Keratinocyte (primary cell): ENCODE data around the gene TMEM231. TPM values are rescaled to one million over a fixed set of nuclear protein-coding genes. Genes with fewer than 3 reads are reported as not detected.

Experiments used
- DNase-seq: peaks from one replicate; pipeline ENCODE4 v3.0.0-alpha.2; 2011; ENCODE audit warnings: low read depth, missing footprints, low spot score
- FAIRE-seq: peaks from 2 replicates; lab custom pipeline; 2011; peaks lifted over from hg19 to GRCh38; lab: Jason Lieb, UNC
- H2AFZ ChIP-seq: 2 replicates; pipeline ENCODE4 v1.6.0; 2012; ENCODE audit warnings: low read length, control low read depth, inconsistent platforms; ENCODE audit not compliant: control insufficient read depth
- H3K27ac ChIP-seq: 2 replicates; pipeline ENCODE4 v1.5.1; 2011; ENCODE audit warnings: low read length; ENCODE audit not compliant: control insufficient read depth, insufficient read depth
- H3K27me3 ChIP-seq: 3 replicates; pipeline ENCODE4 v1.6.0; 2011; ENCODE audit warnings: low read length; ENCODE audit not compliant: control insufficient read depth, insufficient read depth; ENCODE audit errors: extremely low read depth
- H3K36me3 ChIP-seq, 2 experiments: 2 replicates in 1 of 2; 3 replicates in 1 of 2; pipeline ENCODE4 v1.5.1; 2011; ENCODE audit warnings: low read length in 2 of 2, mild to moderate bottlenecking in 1 of 2; ENCODE audit not compliant: control insufficient read depth in 2 of 2, insufficient read depth in 2 of 2; ENCODE audit errors: extremely low read depth in 1 of 2
- H3K4me1 ChIP-seq: 3 replicates; pipeline ENCODE4 v1.5.1; 2011; ENCODE audit warnings: low read length; ENCODE audit not compliant: control insufficient read depth, insufficient read depth; ENCODE audit errors: extremely low read depth
- H3K4me2 ChIP-seq: 3 replicates; pipeline ENCODE4 v1.6.0; 2011; ENCODE audit warnings: low read depth, low read length; ENCODE audit not compliant: control insufficient read depth, insufficient read depth; ENCODE audit errors: extremely low read depth
- H3K4me3 ChIP-seq, 3 experiments: fragments of 200-600 bp in 1 of 3; sonication (generic) in 1 of 3; 2 replicates in 2 of 3; 3 replicates in 1 of 3; pipeline ENCODE4 v1.5.1; 2011 to 2016; ENCODE audit warnings: low read length in 3 of 3, mild to moderate bottlenecking in 3 of 3, control low read depth in 2 of 3, inconsistent platforms in 1 of 3, low read depth in 1 of 3, mixed read lengths in 1 of 3, mixed run types in 1 of 3, moderate library complexity in 1 of 3; ENCODE audit not compliant: control insufficient read depth in 2 of 3, insufficient read depth in 2 of 3; ENCODE audit errors: extremely low read depth in 1 of 3
- H3K79me2 ChIP-seq: 2 replicates; pipeline ENCODE4 v1.6.0; 2012; ENCODE audit warnings: low read length; ENCODE audit not compliant: control insufficient read depth, insufficient read depth
- H3K9ac ChIP-seq: 3 replicates; pipeline ENCODE4 v1.6.0; 2011; ENCODE audit warnings: low read length; ENCODE audit not compliant: control insufficient read depth, insufficient read depth; ENCODE audit errors: extremely low read depth
- H3K9me1 ChIP-seq: 3 replicates; pipeline ENCODE4 v1.6.0; 2011; ENCODE audit warnings: low read length; ENCODE audit not compliant: control insufficient read depth, insufficient read depth; ENCODE audit errors: extremely low read depth
- H3K9me3 ChIP-seq: 2 replicates; pipeline ENCODE4 v1.5.1; 2012; ENCODE audit warnings: low read depth, low read length; ENCODE audit not compliant: control insufficient read depth
- H4K20me1 ChIP-seq: 3 replicates; pipeline ENCODE4 v1.6.0; 2011; ENCODE audit warnings: low read length; ENCODE audit not compliant: control insufficient read depth, insufficient read depth; ENCODE audit errors: extremely low read depth
- CTCF ChIP-seq, 3 experiments: IDR thresholded peaks in 1 of 3; conservative IDR thresholded peaks in 1 of 3; optimal IDR thresholded peaks in 1 of 3; 2 replicates in 2 of 3; 3 replicates in 1 of 3; pipeline versions ENCODE3 to v1.5.1; 2011; ENCODE audit warnings: low read length in 3 of 3, mild to moderate bottlenecking in 3 of 3, moderate library complexity in 2 of 3, control low read depth in 1 of 3, inconsistent platforms in 1 of 3; ENCODE audit not compliant: insufficient read depth in 2 of 3; ENCODE audit errors: extremely low read depth in 1 of 3
- EZH2 ChIP-seq: IDR thresholded peaks from one replicate; pipeline ENCODE4 v1.6.1; 2012; ENCODE audit warnings: inconsistent platforms, mild to moderate bottlenecking, low read length, moderate library complexity
- dilution Hi-C: fragments of 300-500 bp; cut with MboI; formaldehyde crosslinking; loops from one replicate; pipeline ENCODE4 v1.7.0; 2020; ENCODE audit warnings: low sequenced_read_pairs; ENCODE audit not compliant: extremely low pct_ligation_motif_present
- polyA plus RNA-seq, 5 experiments: library from polyadenylated mRNA; depleted of rRNA in 3 of 5; stranded (reverse) in 3 of 5; stranded (forward) in 1 of 5; unstranded in 1 of 5; fragments of >200 nt; gene quantifications; 1 replicate in 1 of 5; 2 replicates in 3 of 5; 3 replicates in 1 of 5; pipeline versions ENCODE4 v1.2.1 to v1.2.3, GENCODE V29; 2011 to 2012; ENCODE audit warnings: missing spikeins in 2 of 5, low read depth in 1 of 5, low replicate concordance in 1 of 5

TMEM231 gene
- polyA plus RNA-seq, 1 donor (not counting 4 experiments of a cell fraction or from before 2014, with no cell fraction given), result 11.0 TPM

DNA sequence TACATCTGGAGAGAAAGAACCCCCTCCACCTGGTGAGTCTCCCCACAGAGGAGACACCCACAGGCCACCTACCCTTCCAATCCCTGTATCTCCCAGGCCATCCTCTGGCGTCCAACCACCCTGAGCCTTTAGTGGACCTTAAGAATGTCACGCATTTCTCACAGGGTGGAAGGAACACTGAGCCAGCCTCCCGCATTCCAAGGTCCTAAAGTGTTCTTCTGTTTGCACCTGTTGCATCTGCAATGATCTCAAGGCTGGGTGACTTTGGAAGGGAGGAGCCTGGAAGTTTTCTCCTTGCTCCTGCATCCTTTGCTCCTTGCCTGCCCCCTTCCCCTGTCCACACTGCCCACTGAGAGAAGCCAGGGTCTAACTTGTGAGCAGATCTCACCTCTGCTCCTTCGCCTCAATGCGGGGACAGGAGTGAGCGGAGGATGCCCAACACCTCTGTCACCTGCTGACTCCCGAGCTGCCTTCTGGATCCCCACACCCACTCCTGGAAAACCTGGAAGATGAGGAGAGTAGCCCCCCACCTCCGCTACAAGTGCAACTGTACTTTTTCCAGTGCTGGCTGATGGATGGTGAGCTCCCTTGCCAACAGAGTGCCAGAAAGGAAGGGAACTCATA, 23.8 kb downstream of the TMEM231 start:
- no peak for FAIRE-seq

GRCh38 chr16:75529959-75530358, 26.1 kb downstream of the TMEM231 start:
- Histone ChIP-seq H3K9ac (no peak overlapping the region), H3K4me3 (no peak overlapping the region), H2AFZ (no peak overlapping the region), H3K4me1 (no peaks in the 10 kb centered on the region), H3K79me2 (no peaks in the 10 kb centered on the region), H3K27ac (no peak overlapping the region), H3K9me3 (no peaks in the 10 kb centered on the region), H3K9me1 (no peaks in the 10 kb centered on the region), H4K20me1 (no peaks in the 10 kb centered on the region), H3K36me3 (no peaks in the 10 kb centered on the region), H3K27me3 (no peaks in the 10 kb centered on the region), H3K4me2 (no peak overlapping the region)
- FAIRE-seq (no peak), DNase-seq (no peak)
- TF ChIP-seq EZH2 (no peak), CTCF (optimal IDR thresholded peaks at IDR 0.05 in 1 of 3, IDR thresholded peaks at IDR 0.05 in 1 of 3, conservative IDR thresholded peaks at IDR 0.05 in 1 of 3; ENCODE audit: extremely low read depth in 1 of 3, insufficient read depth in 2 of 3, low read length in 3 of 3) (no peak)
- dilution Hi-C loops, result no loop called here

More for the DNA sequence above, 23.8 kb downstream of the TMEM231 start:
- dilution Hi-C loops, result no loop called here
- TF ChIP-seq CTCF (optimal IDR thresholded peaks at IDR 0.05 in 1 of 3, IDR thresholded peaks at IDR 0.05 in 1 of 3, conservative IDR thresholded peaks at IDR 0.05 in 1 of 3; ENCODE audit: extremely low read depth in 1 of 3, insufficient read depth in 2 of 3, low read length in 3 of 3), result no peak
- no peak for TF ChIP-seq EZH2
- H3K9me1 ChIP-seq, result no peaks in the 10 kb centered on the region
- no peak overlapping the region for H3K4me3 ChIP-seq
- no peaks in the 10 kb centered on the region for H4K20me1 ChIP-seq
- H3K79me2 ChIP-seq, result no peaks in the 10 kb centered on the region
- no peaks in the 10 kb centered on the region for H3K4me1 ChIP-seq
- H3K27me3 ChIP-seq, result no peaks in the 10 kb centered on the region
- no peak overlapping the region for H3K27ac ChIP-seq
- no peaks in the 10 kb centered on the region for H3K36me3 ChIP-seq
- no peak for DNase-seq
- no peak overlapping the region for H2AFZ ChIP-seq
- H3K9me3 ChIP-seq, result no peaks in the 10 kb centered on the region
- H3K9ac ChIP-seq, result no peak overlapping the region
- no peak overlapping the region for H3K4me2 ChIP-seq
